Activated B cell treated with CpG ODN at 0.5 μM for 24 hours (primary cell): ENCODE data around the gene TCF7L2. TPM values are rescaled to one million over a fixed set of nuclear protein-coding genes. Genes with fewer than 3 reads are reported as not detected.

Source experiments
- ATAC-seq: fragments of 200-7000 bp; cut with Tn5 transposase; one replicate; pipeline ENCODE4 v1.10.0; 2021; ENCODE audit warnings: low read depth, mild to moderate bottlenecking, moderate library complexity
- CTCF ChIA-PET: fragments of 350-600 bp; sonication (Branson Sonifier 250); formaldehyde crosslinking; loops from one replicate; lab custom pipeline; 2021; ENCODE audit warnings: antibody characterized with exemption; lab: Charles Lee
- POLR2A ChIA-PET: fragments of 350-600 bp; sonication (Branson Sonifier 250); formaldehyde crosslinking; loops from one replicate; lab custom pipeline; 2021; ENCODE audit warnings: antibody characterized with exemption; lab: Charles Lee
- DNase-seq: peaks from one replicate; pipeline ENCODE4 v3.0.0; 2022
- H3K27ac Mint-ChIP-seq: one replicate; pipeline ENCODE4 v1.8.0; 2020; ENCODE audit warnings: mixed read lengths
- H3K27me3 Mint-ChIP-seq: one replicate; pipeline ENCODE4 v1.8.0; 2021; ENCODE audit warnings: mixed read lengths
- H3K36me3 Mint-ChIP-seq: one replicate; pipeline ENCODE4 v1.8.0; 2021; ENCODE audit warnings: low read depth, mixed read lengths
- H3K4me1 Mint-ChIP-seq: one replicate; pipeline ENCODE4 v1.8.0; 2021; ENCODE audit warnings: mixed read lengths
- H3K4me3 Mint-ChIP-seq: one replicate; pipeline ENCODE4 v1.8.0; 2020; ENCODE audit warnings: mild to moderate bottlenecking, mixed read lengths
- H3K9me3 Mint-ChIP-seq: one replicate; pipeline ENCODE4 v1.8.0; 2020; ENCODE audit warnings: mixed read lengths
- CTCF ChIP-seq: fragments of 200-600 bp; IDR thresholded peaks from one replicate; pipeline ENCODE4 v1.8.0; 2022; ENCODE audit warnings: antibody characterized with exemption, mild to moderate bottlenecking
- intact Hi-C: fragments of 100-400 bp; cut with micrococcal nuclease; formaldehyde crosslinking; loops from one replicate; pipeline ENCODE4 v1.15.1; 2024
- total RNA-seq: library from RNA; stranded (reverse); gene quantifications from 2 replicates; pipeline ENCODE4 v1.2.3, GENCODE V29; 2022

The TCF7L2 gene
- total RNA-seq, 1 donor from 2014 or later, result 2.2 TPM

GRCh38 chr10:112990271-112990670 lies 40.2 kb downstream of the TCF7L2 start:
- DNase-seq, result no peak
- H3K36me3 Mint-ChIP-seq, result no peaks in the 10 kb centered on the region
- POLR2A ChIA-PET, result interaction anchor here (0.6 kb wide), 1 partner anchor 75 kb away, joined by 4 read pairs; no protein-coding TSS in a partner anchor
- no peak overlapping the region for H3K27ac Mint-ChIP-seq
- intact Hi-C loops, result no loop called here
- CTCF ChIA-PET, result interaction anchor here (1.1 kb wide), 1 partner anchor 17 kb away, joined by 4 read pairs; no protein-coding TSS in a partner anchor
- H3K27me3 Mint-ChIP-seq, result peaks cover 62% of the 10 kb centered on the region
- no peak for ATAC-seq
- no peaks in the 10 kb centered on the region for H3K9me3 Mint-ChIP-seq
- no peak overlapping the region for H3K4me3 Mint-ChIP-seq
- TF ChIP-seq CTCF, result no peak
- peaks cover 12% of the 10 kb centered on the region for H3K4me1 Mint-ChIP-seq

GRCh38 chr10:112991888-112992491 lies 41.9 kb downstream of the TCF7L2 start:
- Mint-ChIP-seq H3K27ac (no peak overlapping the region), H3K4me3 (no peak overlapping the region), H3K4me1 (peaks cover 4% of the 10 kb centered on the region), H3K27me3 (peaks cover 62% of the 10 kb centered on the region), H3K36me3 (no peaks in the 10 kb centered on the region), H3K9me3 (no peaks in the 10 kb centered on the region)
- no peak for ATAC-seq
- ChIA-PET CTCF (no interaction called here), POLR2A (no interaction called here)
- intact Hi-C loops, result no loop called here
- no peak for DNase-seq
- TF ChIP-seq CTCF, result no peak

- TF ChIP-seq CTCF, result no peak
- DNase-seq (no peak), ATAC-seq (no peak)
- Mint-ChIP-seq H3K36me3 (no peaks in the 10 kb centered on the region), H3K4me3 (no peak overlapping the region), H3K4me1 (peaks cover 4% of the 10 kb centered on the region), H3K27ac (no peak overlapping the region), H3K9me3 (no peaks in the 10 kb centered on the region), H3K27me3 (peaks cover 36% of the 10 kb centered on the region)
- intact Hi-C loops, result no loop called here
- CTCF ChIA-PET, result no interaction called here
- POLR2A ChIA-PET, result no interaction called here
Measured at GRCh38 chr10:112996462-112996861, 46.4 kb downstream of the TCF7L2 start.

- H3K27ac Mint-ChIP-seq, result no peak overlapping the region
- DNase-seq (no peak), ATAC-seq (no peak)
- H3K27me3 Mint-ChIP-seq, result peaks cover 32% of the 10 kb centered on the region
- ChIA-PET CTCF (no interaction called here), POLR2A (no interaction called here)
- no peak overlapping the region for H3K4me3 Mint-ChIP-seq
- no peaks in the 10 kb centered on the region for H3K9me3 Mint-ChIP-seq
- no peak for TF ChIP-seq CTCF
- no peaks in the 10 kb centered on the region for H3K36me3 Mint-ChIP-seq
- peaks cover 4% of the 10 kb centered on the region for H3K4me1 Mint-ChIP-seq
- intact Hi-C loops, result no loop called here
Measured at GRCh38 chr10:112999102-112999501, 49.1 kb downstream of the TCF7L2 start.

- ATAC-seq, result no peak
- TF ChIP-seq CTCF, result no peak
- Mint-ChIP-seq H3K4me3 (no peak overlapping the region), H3K9me3 (no peaks in the 10 kb centered on the region), H3K27me3 (peaks cover 25% of the 10 kb centered on the region), H3K36me3 (no peaks in the 10 kb centered on the region), H3K27ac (no peak overlapping the region), H3K4me1 (peaks cover 4% of the 10 kb centered on the region)
- DNase-seq, result no peak
- POLR2A ChIA-PET, result no interaction called here
- CTCF ChIA-PET, result no interaction called here
- intact Hi-C loops, result no loop called here
Measured at GRCh38 chr10:113000442-113000841, 50.4 kb downstream of the TCF7L2 start.
